NB4 (cell line): Measurements from ENCODE around the gene CTNNA3.

ENCODE experiments used
- DNase-seq: peaks from one replicate; pipeline ENCODE4 v3.0.0; 2010; ENCODE audit warnings: low read depth
- H3K4me3 ChIP-seq: one replicate; pipeline ENCODE4 v1.5.1; 2011; ENCODE audit warnings: mild to moderate bottlenecking, low read depth, low read length, moderate library complexity
- MYC ChIP-seq: IDR thresholded peaks from 2 replicates; pipeline ENCODE4 v1.6.1; 2011; ENCODE audit warnings: low read depth, low read length
- POLR2A ChIP-seq: IDR thresholded peaks from 2 replicates; pipeline ENCODE4 v1.6.1; 2011; ENCODE audit warnings: mild to moderate bottlenecking; ENCODE audit not compliant: insufficient read length; ENCODE audit errors: extremely low read depth
- TF ChIP-seq, protein P1 (sequence below): IDR thresholded peaks from 2 replicates; pipeline ENCODE4 v1.6.1; 2011; ENCODE audit warnings: low read depth, low read length
- TF ChIP-seq, protein P2 (sequence below): IDR thresholded peaks from one replicate; pipeline ENCODE4 v1.5.1; 2012; ENCODE audit warnings: low read depth, low read length

Gene CTNNA3

DNA sequence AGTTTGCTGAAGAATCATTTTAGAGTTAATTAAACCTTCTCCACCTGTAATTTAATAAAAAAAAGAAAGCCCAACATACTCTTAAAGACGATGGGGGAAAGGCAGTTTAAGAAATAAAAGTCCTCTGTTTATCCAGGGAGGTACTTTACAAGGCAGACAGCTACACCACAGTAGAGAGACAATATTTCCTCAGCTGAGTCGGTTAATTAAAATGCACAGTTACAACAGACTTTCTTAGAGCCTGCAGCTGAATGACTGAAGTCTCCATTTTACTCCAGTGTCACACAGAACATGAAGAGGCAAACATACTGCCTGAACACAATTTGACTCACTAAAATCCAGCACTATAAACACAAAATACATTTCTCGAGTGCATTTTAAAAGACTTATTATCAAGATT is 755.0 kb downstream of the CTNNA3 start:
- H3K4me3 ChIP-seq: no peak overlapping the region
- TF ChIP-seq, protein P1, sequence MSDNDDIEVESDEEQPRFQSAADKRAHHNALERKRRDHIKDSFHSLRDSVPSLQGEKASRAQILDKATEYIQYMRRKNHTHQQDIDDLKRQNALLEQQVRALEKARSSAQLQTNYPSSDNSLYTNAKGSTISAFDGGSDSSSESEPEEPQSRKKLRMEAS: no peak
- no peak for TF ChIP-seq POLR2A
- TF ChIP-seq MYC: no peak
- TF ChIP-seq, protein P2, sequence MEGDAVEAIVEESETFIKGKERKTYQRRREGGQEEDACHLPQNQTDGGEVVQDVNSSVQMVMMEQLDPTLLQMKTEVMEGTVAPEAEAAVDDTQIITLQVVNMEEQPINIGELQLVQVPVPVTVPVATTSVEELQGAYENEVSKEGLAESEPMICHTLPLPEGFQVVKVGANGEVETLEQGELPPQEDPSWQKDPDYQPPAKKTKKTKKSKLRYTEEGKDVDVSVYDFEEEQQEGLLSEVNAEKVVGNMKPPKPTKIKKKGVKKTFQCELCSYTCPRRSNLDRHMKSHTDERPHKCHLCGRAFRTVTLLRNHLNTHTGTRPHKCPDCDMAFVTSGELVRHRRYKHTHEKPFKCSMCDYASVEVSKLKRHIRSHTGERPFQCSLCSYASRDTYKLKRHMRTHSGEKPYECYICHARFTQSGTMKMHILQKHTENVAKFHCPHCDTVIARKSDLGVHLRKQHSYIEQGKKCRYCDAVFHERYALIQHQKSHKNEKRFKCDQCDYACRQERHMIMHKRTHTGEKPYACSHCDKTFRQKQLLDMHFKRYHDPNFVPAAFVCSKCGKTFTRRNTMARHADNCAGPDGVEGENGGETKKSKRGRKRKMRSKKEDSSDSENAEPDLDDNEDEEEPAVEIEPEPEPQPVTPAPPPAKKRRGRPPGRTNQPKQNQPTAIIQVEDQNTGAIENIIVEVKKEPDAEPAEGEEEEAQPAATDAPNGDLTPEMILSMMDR: no peak
- no peak for DNase-seq

DNA sequence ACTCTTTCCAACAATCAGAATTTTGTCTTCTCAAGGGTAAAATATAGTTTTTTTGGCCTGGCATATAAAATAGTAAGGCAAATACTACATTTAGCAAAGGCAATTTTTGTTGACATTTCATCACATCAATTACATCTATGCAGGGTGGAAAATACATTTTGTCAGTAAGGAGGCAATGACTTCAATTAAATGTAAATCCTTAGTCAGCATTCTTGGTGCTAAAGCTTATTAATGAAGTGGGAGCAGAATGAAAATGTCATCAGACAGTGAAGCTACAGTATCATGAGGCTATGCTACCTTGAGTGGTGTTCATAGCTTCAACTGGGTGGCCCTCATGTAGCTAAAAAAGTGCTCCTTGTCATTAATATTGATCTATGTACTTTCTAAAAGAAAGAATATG is 761.3 kb downstream of the CTNNA3 start:
- TF ChIP-seq MYC: no peak
- TF ChIP-seq POLR2A: no peak
- TF ChIP-seq, protein P2: no peak
- TF ChIP-seq, protein P1: no peak
- H3K4me3 ChIP-seq: no peak overlapping the region
- no peak for DNase-seq

DNA sequence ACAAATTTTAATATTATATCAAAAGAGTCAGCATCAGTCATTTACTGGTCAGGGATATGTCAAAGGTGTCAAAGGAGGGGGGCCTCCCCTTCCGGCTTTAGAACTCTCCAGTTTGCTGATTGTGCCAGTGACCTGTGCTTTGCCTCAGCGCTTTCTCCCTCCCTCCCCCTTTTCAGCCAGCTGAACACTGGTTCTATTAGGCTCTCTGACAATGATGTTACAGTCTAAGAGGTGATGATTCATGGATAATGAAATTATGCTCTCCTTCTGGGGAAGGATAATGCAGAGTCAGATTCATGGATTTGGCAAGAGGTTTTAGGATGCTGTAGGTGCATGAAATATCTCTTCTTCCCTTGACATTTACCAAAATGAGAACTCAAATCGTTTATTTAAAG is 764.0 kb downstream of the CTNNA3 start:
- DNase-seq: no peak
- H3K4me3 ChIP-seq: no peak overlapping the region
- TF ChIP-seq, protein P1: no peak
- TF ChIP-seq, protein P2: no peak
- TF ChIP-seq POLR2A (no peak), MYC (no peak)

DNA sequence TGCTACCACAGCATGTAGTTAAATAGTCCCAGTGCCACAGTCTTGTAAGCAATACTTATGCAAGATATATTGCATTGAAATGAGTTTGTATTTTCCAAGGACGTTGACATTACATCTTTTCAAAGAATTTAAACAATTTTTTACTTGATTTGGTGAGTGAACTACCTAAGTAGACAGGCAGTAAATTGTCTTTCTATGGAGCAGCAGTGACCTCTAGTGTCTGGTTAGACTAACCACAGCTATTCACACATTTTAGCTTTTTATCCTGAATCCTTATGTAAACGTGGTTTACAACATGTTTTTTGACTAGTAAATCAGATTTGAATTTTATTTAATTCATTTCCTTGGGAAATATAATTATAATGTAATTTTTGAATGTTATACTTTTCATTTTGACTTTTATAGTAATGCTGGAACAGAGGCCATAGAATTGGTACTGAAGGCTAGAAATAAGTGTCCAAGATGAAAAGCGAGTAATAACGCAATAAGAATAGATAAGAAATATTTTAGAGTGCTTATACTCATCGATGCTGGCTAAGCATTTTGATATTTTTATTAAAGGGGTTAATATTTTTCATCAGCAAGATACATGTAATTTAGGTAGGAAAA is 764.6 kb downstream of the CTNNA3 start:
- TF ChIP-seq, protein P1: no peak; the same call in 1 of the 2 replicates
- TF ChIP-seq, protein P2: peak; percentile 69
- H3K4me3 ChIP-seq: no peak overlapping the region
- peak; percentile 71 for DNase-seq

DNA sequence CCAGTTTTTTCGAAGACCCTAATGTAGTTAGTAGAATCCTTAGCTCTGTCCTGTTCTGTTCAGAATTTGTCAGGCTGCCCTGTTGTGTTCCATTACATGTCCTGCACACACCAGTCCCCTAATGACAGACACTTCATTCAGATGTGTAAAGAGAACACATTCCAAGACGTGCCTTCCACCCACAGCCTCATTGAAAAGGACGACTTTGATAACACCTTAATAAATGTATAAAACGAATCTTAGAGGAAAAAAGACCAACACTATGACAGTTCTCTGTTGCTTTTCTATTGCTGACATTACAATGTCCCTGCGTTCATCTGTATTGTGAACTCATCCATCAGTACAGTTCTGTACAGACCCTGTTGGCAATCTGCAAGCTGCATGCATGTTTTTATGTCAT is 766.6 kb downstream of the CTNNA3 start:
- no peak for TF ChIP-seq MYC
- TF ChIP-seq, protein P2: no peak
- TF ChIP-seq POLR2A: no peak
- TF ChIP-seq, protein P1: no peak
- H3K4me3 ChIP-seq: no peak overlapping the region
- no peak for DNase-seq

DNA sequence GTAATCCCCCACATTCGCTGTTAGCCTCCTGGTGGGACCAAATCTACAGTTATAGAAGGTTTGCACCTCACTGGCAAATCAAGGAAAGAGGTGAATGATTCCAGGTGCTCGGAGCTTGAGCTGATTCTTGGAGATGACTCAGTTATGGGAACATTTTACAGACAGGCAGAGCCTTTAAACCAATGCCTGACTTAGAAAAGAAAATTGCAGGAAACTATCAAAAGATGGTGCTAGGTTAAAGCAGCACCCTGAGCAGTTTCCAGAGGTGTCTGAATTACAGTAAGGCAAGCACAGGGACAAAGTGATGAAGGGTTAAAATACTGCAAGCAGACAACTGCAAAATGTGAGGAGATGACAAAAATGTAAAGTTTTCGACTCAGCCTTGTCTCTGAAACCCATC is 767.2 kb downstream of the CTNNA3 start:
- H3K4me3 ChIP-seq: no peak overlapping the region
- TF ChIP-seq, protein P1: no peak
- TF ChIP-seq POLR2A (no peak), MYC (no peak)
- TF ChIP-seq, protein P2: no peak
- no peak for DNase-seq
